ENCODE results near the gene TCAIM.
"Not testable (repeated sequence)": the region's sequence is repeated elsewhere in the genome, so short reads cannot be mapped to it uniquely, and the experiment has no call there.

The TCAIM gene

DNA sequence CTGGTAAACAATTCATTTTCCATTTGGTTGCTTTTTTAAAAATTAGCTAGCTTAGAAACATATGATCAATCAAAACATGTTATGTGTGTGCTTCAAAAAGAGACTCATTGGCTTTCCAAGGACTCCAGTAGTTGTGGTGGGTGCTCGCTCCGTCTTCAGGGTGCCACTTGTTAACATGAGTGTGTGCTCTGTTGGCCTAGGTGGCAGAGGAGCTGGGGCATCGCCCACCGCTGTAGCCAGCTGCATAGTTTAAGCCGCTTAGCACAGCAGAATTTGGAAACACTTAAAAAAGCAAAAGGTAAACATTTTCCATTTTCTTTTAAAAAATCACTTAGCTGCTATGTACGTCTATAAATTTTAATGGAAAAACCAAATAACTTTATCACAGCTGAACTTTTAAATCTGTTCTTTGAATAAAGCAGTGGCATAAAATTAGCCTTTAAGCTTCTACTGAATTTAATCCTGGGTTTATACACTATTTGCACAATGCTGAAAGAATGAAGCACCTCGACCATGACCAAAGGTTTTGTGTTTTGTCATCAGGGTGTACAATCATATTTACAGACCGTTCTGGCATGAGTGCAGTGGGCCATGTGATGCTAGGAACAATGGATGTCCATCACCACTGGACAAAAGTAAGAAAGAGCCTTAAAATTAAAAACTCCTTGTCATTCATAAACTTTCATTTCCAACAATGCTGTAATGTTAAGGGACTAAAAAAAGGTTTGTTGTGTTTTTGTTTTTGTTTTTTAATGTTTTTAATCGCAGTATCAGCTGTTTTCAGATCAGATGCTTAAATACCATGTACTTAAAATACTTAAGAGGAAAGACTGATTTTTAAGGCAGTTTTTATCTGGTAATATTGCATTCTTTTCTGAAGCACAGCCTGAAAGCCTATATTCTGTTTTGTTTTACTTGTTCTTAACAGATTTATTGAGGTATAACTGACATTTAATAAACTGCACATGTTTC lies 57.9 kb downstream of the TCAIM start:
- no peak for DNase-seq (ENCODE audit: low read depth)
- no peak for TF ChIP-seq CTCF (IDR thresholded peaks at IDR 0.05; ENCODE audit: insufficient read depth, low read depth, low read length, missing control alignments)
- no peak overlapping the region for H3K4me3 ChIP-seq (ENCODE audit: low read depth, low read length)

DNA sequence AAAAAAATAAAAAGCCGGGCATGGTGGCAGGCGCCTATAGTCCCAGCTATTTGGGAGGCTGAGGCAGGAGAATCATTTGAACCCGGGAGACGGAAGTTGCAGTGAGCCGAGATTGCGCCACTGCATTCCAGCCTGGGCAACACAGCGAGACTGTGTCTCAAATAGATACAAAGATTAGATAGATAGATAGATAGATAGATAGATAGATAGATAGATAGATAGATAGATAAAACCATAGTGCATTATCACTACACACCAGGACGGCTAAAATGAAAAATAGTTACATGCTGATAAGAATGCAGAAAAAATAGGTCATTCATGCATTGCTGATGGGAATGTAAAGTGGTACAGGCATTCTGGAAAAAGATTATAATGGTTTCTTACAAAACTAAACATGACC lies 59.7 kb downstream of the TCAIM start:
- not testable (repeated sequence) for DNase-seq (ENCODE audit: low read depth); H3K4me3 ChIP-seq (ENCODE audit: low read depth, low read length)

GRCh38 chr3:44398853-44399252 lies 60.3 kb downstream of the TCAIM start:
- no peak for TF ChIP-seq CTCF (IDR thresholded peaks at IDR 0.05; ENCODE audit: insufficient read depth, low read depth, low read length, missing control alignments)
- DNase-seq (ENCODE audit: low read depth) = no peak
- no peak overlapping the region for H3K4me3 ChIP-seq (ENCODE audit: low read depth, low read length)

GRCh38 chr3:44400771-44401170 lies 62.2 kb downstream of the TCAIM start:
- H3K4me3 ChIP-seq (ENCODE audit: low read depth, low read length) = no peak overlapping the region
- TF ChIP-seq CTCF (IDR thresholded peaks at IDR 0.05; ENCODE audit: insufficient read depth, low read depth, low read length, missing control alignments) = no peak
- DNase-seq (ENCODE audit: low read depth) = no peak

DNA sequence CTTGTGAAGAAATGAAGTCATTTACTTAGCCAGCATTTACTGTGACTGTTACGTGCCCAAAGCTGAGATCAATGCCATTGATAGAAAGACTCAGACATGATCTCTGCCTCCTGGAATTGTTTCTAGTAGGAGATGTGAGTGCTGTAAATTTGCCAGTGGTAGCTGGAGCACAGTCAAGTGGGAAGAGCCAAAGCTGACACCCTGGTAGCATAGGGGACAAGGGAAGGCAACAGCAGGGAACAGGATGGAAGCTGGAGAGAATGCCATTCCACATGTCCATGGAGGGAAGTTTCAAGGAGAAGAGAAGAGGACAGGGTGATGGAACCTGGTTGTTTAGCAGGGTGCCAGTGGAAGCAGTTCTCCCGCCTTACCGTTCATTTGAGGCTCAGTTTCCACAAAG lies 64.0 kb downstream of the TCAIM start:
- no peak for DNase-seq (ENCODE audit: low read depth)
- H3K4me3 ChIP-seq (ENCODE audit: low read depth, low read length) = no peak overlapping the region
- no peak for TF ChIP-seq CTCF (IDR thresholded peaks at IDR 0.05; ENCODE audit: insufficient read depth, low read depth, low read length, missing control alignments)

DNA sequence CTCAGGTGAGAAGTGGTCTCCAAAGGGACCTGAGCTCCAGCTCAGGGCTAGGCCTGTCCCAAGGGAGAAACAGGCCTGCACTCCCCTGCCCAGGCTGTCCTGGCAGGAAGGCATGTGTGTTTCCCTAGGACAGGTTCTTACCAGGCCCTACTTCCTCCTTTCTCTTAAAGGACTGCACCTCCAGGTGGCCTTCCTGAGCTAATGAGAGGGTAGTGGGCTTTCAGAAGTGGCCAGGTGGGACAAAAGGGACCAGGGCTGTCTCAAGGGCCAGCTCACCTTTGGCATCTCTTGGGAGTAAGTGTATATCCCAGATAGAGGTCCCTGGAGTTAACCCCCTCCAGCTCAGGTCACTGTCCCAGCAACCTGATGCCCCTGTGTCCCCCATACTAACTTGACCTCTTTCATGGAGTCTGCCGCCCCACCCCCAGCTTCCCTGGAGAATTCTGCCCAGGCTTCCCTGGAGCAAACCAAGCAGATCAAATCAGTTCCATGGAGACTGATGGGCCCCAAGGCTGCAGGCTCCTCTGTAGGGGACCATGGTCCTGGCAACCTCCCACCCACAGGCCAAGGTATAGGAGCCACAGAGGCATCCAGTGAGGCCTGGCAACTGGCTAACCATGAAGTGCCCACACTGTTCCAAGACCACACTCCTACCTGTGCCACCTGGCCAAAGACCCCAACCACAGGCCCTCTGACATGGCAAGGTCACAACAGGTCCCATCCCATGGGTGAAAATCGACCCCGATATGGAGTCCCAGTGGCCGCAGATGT lies 71.3 kb downstream of the TCAIM start:
- H3K4me3 ChIP-seq (ENCODE audit: low read depth, low read length) = no peak overlapping the region
- no peak for TF ChIP-seq CTCF (IDR thresholded peaks at IDR 0.05; ENCODE audit: insufficient read depth, low read depth, low read length, missing control alignments)
- no peak for DNase-seq (ENCODE audit: low read depth)

DNA sequence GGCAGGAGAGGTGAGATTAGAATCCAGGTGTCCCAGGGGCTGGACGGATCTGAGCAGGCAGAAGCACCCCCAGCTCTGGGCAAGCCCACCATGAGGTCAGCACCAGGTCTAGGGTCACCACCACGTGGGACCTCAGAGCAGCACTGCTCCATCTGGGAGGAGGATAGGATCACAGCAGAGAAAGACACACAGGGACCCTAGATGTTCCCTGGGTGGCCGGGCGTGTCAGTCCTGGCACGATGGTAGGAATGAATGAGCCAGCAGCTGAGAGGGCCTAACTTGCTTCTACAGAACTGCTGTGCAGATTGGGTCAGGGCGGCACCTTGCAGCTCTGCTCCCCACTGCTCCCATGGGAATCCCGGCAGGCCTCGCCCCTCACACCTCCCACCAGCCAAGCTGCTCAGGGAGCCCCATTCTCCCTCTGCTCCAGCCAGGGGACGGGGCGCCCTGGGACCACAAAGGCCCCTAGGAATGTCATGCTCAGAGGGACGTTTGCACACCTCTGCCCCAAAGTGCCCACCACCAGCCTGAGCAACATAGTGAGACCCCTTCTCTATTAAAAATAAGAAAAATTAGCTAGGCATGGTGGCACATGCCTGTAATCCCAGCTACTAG lies 72.6 kb downstream of the TCAIM start:
- no peak for DNase-seq (ENCODE audit: low read depth)
- no peak overlapping the region for H3K4me3 ChIP-seq (ENCODE audit: low read depth, low read length)
- no peak for TF ChIP-seq CTCF (IDR thresholded peaks at IDR 0.05; ENCODE audit: insufficient read depth, low read depth, low read length, missing control alignments)

Data from GM12865 (cell line).